ENCODE data around the gene ARRB1. TPM values are rescaled to one million over a fixed set of nuclear protein-coding genes. Genes with fewer than 3 reads are reported as not detected.

ARRB1 gene
- polyA plus RNA-seq, 1 of the 3 experiments (the other 2 are of a cell fraction) = 7.0 TPM

DNA sequence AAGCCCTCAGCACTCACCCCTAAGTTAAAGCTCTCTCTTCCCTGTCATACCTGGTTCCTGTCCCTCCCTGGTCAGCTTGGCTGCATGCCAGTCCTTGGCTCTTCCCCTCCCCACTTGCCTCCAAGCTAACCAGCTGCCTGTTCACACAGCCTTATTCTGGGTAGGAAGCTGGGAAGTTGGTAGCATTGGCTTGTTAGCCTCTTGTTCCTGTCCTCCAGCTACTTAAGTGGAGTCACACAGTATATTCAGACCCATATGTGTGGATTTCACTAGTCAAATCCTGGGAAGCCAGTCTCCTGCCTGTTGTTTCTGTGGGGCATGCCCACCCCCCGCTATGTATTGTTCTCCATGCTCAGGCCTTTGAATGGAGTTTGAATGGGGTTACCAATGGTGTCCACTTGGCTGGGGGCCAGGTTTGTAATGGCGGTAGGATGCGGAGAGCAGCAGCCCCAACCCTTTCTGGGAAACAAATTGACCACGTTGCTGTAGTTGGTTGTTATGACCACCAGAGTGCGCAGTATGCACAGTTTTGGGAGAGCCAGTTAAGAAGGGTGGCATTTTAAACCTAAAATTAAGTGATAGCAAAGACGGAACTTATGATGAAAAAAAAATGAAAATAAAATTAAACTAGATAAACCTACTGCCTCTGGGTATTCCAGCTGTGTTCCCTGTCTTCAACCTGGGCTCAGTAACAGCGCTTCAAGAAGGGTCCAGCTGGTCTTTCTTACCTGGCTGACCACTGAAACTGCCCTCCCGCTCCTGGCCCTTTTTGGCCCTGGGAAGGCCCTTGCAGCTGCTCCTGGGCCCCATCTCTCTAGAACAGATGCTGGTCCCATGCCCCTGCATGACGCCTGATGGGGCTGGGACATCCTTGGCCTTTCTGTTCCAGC is 37.2 kb upstream of the ARRB1 start:
- H3K79me2 ChIP-seq (ENCODE audit: insufficient read depth) = no peaks in the 10 kb centered on the region
- H3K4me1 ChIP-seq (ENCODE audit: control insufficient read depth in 1 of 2, insufficient read depth in 2 of 2, low read depth in 1 of 2, low read length in 1 of 2) = peaks cover 0 to 9% of the 10 kb centered on the region in 2 experiments; a peak in 1 of 4 replicates
- H2AFZ ChIP-seq (ENCODE audit: low read depth) = 0 out of 2 replicates have a peak overlapping the region, but pooled peaks have one; percentile 48
- H3K9me2 ChIP-seq = no peaks in the 10 kb centered on the region
- no peak overlapping the region for H3K4me2 ChIP-seq
- no peak overlapping the region for H3K27ac ChIP-seq (ENCODE audit: low read depth in 2 of 2, low read length in 1 of 2)
- 24% methylated on average over 9 of the region's 9 CpGs for WGBS (ENCODE audit: low lambda C conversion rate)
- ChIA-PET POLR2A (interaction anchor here (0.8 to 0.9 kb wide), 2 partner anchors 39 to 109 kb away, joined by 3 read pairs; no protein-coding TSS in a partner anchor), CTCF (interaction anchor here (0.5 to 24.8 kb wide), 57 partner anchors 9 to 459 kb away, joined by 3 to 701 read pairs (median 4); partner anchors contain the start of genes GDPD5, KLHL35 and RPS3)
- DNase-seq = peak; percentile 85
- H3K36me3 ChIP-seq (replicated peaks in 1 of 2; ENCODE audit: control insufficient read depth in 1 of 2, insufficient read depth in 2 of 2, low read length in 1 of 2) = no peaks in the 10 kb centered on the region
- no peaks in the 10 kb centered on the region for H3K9me3 ChIP-seq
- no peaks in the 10 kb centered on the region for H3K27me3 ChIP-seq (ENCODE audit: insufficient read depth)
- H4K20me1 ChIP-seq (ENCODE audit: insufficient read depth) = no peaks in the 10 kb centered on the region
- H3F3A ChIP-seq (replicated peaks; ENCODE audit: insufficient read depth) = no peaks in the 10 kb centered on the region
- peak overlapping the region in 1 of 2 experiments; percentile 35; a peak in 1 of 4 replicates for H3K4me3 ChIP-seq (ENCODE audit: low read depth in 2 of 2, low read length in 1 of 2)
- H3K9ac ChIP-seq = no peak overlapping the region
- TF ChIP-seq GATA2 (CRISPR knock-in tag; IDR thresholded peaks at IDR 0.05) (no peak), TAF1 (IDR thresholded peaks at IDR 0.05; ENCODE audit: borderline replicate concordance, low read depth, low read length) (no peak), NFIC (IDR thresholded peaks at IDR 0.05; ENCODE audit: borderline replicate concordance) (peak; percentile 80), MXI1 (IDR thresholded peaks at IDR 0.05; ENCODE audit: low read depth, low read length) (0 out of 2 replicates have a peak, but pooled peaks have one; percentile 31), ZBTB33 (IDR thresholded peaks at IDR 0.05; ENCODE audit: borderline replicate concordance, low read depth) (no peak), YY1 (IDR thresholded peaks at IDR 0.05; ENCODE audit: low read depth) (peak; percentile 74; the same call in 1 of the 2 replicates), RCOR1 (IDR thresholded peaks at IDR 0.05; ENCODE audit: low read length) (no peak), RAD21 (IDR thresholded peaks at IDR 0.05; ENCODE audit: low read length) (peak; percentile 91), USF2 (IDR thresholded peaks at IDR 0.05; ENCODE audit: borderline replicate concordance, low read depth, low read length) (no peak), MEF2A (IDR thresholded peaks at IDR 0.05; ENCODE audit: borderline replicate concordance, low read depth) (no peak), CHD2 (IDR thresholded peaks at IDR 0.05; ENCODE audit: low read length, partially characterized antibody) (no peak), FOXJ3 (CRISPR knock-in tag; IDR thresholded peaks at IDR 0.05) (no peak), EZH2phosphoT487 (IDR thresholded peaks at IDR 0.05; ENCODE audit: borderline replicate concordance, low read depth) (no peak), REST (IDR thresholded peaks at IDR 0.05; ENCODE audit: low read depth, low read length) (no peak), IRF3 (IDR thresholded peaks at IDR 0.05; ENCODE audit: low read depth, low read length) (no peak), SMC3 (IDR thresholded peaks at IDR 0.05; ENCODE audit: low read depth, low read length) (peak; percentile 83), GABPA (IDR thresholded peaks at IDR 0.05; ENCODE audit: low read depth) (no peak)
- TF ChIP-seq, protein P1, sequence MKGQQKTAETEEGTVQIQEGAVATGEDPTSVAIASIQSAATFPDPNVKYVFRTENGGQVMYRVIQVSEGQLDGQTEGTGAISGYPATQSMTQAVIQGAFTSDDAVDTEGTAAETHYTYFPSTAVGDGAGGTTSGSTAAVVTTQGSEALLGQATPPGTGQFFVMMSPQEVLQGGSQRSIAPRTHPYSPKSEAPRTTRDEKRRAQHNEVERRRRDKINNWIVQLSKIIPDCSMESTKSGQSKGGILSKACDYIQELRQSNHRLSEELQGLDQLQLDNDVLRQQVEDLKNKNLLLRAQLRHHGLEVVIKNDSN (IDR thresholded peaks at IDR 0.05; ENCODE audit: borderline replicate concordance, low read depth) = no peak
- TF ChIP-seq, protein P2, sequence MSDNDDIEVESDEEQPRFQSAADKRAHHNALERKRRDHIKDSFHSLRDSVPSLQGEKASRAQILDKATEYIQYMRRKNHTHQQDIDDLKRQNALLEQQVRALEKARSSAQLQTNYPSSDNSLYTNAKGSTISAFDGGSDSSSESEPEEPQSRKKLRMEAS (IDR thresholded peaks at IDR 0.05; ENCODE audit: low read depth) = peak; percentile 28; the same call in 1 of the 2 replicates

Measured in SK-N-SH (cell line).